Adrenal gland (tissue), 5 donors: Measurements from ENCODE around the gene SWI5.

Source experiments
- POLR2A ChIP-seq, 2 donors: fragments of 450-650 bp; IDR thresholded peaks; one replicate each; pipeline ENCODE4 v1.6.1; 2017; ENCODE audit warnings: antibody characterized with exemption in 2 of 2, mild to moderate bottlenecking in 2 of 2, moderate library complexity in 1 of 2
- TF ChIP-seq, protein P1 (sequence below), 6 experiments: fragments of 450-650 bp in 4 of 6; fragments of 200-600 bp in 2 of 6; sonication (generic) in 1 of 6; IDR thresholded peaks; 1 replicate in 5 of 6; 2 replicates in 1 of 6; pipeline versions ENCODE4 v1.5.1 to v1.8.0; 2016 to 2021; ENCODE audit warnings: antibody characterized with exemption in 6 of 6, mild to moderate bottlenecking in 2 of 6, moderate library complexity in 1 of 6
- donor health status: DM: no; HTN: no; CAD: no.

DNA sequence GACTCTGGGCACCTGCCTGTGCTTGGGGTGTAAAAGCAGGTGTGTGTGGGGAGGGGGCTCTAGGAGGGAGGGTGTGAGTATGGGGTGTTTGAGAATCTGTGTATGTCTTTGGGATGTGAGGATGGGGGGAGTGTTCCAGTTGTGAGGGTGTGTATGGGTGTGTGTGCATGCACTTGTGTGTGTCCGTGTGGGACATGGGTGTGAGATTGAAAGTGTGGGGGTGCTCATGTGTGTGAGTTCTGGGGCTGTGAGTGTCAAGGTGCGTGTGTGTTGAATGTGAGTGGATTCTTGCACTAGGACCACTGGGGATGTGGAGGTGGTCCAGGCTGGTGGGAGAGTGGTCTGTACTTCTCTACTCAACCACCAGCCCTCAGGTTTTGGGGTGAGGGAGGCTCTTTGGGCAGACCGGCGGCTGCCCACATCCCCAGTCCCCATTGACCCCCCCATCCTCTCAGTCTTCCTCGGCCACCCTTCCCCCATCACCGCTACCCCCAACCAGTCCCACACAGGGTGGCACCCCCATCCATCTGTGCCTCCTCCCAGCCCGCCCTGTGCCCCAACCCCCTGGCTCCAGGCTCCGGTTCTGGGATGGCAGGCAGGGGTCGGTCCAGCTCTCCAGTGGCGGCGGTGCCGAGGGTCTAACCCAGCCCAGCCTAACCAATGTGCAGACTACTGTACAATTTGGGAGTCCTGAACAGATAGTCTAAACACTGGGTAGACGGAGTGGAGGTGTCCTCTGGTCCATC lies 31.8 kb upstream of the SWI5 start:
- TF ChIP-seq, protein P1, sequence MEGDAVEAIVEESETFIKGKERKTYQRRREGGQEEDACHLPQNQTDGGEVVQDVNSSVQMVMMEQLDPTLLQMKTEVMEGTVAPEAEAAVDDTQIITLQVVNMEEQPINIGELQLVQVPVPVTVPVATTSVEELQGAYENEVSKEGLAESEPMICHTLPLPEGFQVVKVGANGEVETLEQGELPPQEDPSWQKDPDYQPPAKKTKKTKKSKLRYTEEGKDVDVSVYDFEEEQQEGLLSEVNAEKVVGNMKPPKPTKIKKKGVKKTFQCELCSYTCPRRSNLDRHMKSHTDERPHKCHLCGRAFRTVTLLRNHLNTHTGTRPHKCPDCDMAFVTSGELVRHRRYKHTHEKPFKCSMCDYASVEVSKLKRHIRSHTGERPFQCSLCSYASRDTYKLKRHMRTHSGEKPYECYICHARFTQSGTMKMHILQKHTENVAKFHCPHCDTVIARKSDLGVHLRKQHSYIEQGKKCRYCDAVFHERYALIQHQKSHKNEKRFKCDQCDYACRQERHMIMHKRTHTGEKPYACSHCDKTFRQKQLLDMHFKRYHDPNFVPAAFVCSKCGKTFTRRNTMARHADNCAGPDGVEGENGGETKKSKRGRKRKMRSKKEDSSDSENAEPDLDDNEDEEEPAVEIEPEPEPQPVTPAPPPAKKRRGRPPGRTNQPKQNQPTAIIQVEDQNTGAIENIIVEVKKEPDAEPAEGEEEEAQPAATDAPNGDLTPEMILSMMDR (IDR thresholded peaks at IDR 0.05), result no peak
- TF ChIP-seq POLR2A (IDR thresholded peaks at IDR 0.05), result no peak
